Activated T-helper 9 cell treated with anti-CD3 and anti-CD28 coated beads, Interleukin-2, amount 50 U/mL, for 16 hours (primary cell): Measurements from ENCODE around the gene RTCA.
"Not testable (repeated sequence)": the region's sequence is repeated elsewhere in the genome, so short reads cannot be mapped to it uniquely, and the experiment has no call there.

Experiments
- DNase-seq: peaks from one replicate; pipeline ENCODE4 v3.0.0-alpha.2; 2020; ENCODE audit warnings: low read depth

The RTCA gene

DNA sequence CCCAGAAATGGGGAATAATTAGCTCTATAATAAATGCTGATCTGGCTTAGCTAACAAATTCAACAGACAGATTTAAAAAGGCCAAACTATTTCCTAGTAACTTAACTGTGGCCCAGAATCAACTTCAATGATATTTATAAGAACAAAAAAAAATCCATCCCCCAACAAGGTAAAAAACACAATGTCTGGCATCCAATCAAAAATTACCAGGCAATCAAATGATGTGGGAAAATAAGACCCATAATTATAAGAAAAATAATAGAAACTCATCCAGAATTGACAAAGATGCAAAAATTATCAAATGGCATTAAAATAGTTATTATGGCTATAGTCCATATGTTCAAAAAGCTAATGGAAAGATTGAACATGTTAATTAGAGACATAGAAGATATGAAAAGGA lies 43.8 kb downstream of the RTCA start:
- no peak for DNase-seq

DNA sequence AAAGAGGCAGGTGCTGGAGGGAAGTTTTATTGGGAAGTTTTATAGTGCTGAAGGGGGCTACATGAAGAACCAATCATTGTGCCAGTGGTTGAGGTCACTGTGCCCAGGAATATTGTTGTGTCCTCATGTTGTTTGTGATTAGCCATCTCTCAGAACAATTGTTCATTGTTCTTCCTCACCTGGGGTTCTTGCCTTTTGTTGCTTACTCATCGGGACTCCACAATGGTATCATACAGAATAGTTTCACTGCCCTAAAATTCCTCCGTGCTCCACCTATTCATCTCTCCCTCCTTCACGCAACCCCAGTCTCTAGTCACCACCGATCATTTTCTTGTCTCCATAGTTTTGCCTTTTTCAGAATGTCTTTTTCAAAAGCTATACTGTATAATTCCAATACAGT lies 47.4 kb downstream of the RTCA start:
- DNase-seq = no peak

DNA sequence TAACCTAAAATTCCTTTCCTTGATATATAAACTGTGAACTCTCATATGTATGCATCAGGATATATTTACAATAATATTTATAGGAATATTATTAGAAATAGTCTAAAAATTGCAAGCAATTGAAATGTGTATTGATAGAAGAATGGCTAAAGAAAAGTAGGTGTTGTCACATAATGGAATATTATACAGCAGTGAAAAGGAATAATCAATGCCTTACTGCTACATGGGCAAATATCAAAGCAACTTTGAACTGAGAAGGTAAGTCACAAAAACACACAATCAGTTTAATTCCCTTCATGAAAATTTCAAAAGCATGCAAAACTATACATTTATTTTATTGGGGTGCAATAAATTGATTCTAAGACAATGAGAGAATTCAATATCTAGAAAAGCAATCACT lies 50.6 kb downstream of the RTCA start:
- no peak for DNase-seq

DNA sequence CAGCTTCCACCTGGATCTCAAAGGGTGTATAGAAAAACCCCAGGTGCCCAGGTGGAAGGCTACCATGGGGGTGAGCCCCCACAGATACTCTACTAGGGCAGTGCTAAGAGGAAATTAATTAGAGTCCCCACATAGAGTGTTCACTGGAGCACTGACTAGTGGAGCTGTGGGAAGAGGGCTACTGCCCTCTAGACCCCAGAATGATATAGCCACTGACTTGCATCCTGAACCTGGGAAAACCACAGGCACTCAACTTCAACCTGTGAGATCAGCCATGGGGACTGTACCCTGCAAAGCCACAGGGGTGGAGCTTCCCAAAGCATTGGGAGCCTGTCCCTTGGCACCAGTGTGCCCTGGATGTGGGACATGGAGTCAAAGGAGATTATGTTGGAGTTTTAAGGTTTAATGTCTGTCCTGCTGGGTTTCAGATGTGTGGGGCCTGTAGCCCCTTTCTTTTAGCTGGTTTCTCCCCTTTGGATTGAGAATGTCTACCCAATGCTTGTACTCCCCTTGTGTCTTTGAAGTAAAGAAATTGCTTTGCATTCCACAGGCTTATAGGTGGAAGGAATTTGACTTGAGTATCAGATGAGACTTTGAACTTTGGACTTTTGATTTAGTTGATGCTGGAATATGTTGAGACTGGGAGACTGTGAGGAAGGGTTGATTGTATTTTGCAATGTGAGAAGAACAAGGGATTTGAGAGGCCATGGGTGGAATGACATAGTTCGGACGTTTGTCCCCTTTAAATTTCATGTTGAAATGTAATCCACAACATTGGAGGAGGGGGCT lies 54.5 kb downstream of the RTCA start:
- no peak for DNase-seq

DNA sequence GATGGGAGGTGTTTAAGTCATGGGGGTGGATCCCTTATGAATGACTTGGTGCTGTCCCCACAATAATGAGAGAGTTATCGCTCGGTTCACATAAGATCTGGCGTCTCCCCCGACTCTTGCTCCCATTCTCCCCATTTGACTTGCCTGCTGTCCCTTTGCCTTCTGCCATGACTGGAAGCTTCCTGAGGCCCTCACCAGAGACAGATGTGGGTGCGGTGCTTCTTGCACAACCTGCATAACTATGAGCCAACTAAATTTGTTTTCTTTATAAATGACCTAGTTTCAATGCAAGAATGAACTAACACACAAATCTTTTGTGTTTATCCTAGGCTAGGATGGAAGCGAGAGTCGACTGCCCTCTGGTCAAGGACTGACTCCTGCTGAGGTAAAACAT lies 55.1 kb downstream of the RTCA start:
- no peak for DNase-seq

DNA sequence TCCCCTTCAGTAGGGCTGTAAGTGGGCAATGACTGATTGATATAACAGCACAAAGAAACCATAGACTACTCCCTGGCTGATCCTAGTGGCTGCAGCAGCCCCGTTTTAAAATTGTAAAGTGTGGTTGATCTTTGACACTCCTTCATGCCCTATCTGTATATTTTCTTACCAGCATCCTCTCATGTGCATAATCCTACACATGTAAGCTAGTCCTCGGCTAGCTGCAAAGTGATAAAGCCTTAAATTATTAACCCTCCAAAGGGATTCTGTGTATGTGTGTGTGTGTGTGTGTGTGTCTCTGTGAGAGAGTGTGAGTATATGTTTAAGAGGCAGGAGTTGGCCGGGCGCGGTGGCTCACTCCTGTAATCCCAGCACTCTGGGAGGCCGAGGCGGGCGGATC lies 55.5 kb downstream of the RTCA start:
- DNase-seq = no peak

DNA sequence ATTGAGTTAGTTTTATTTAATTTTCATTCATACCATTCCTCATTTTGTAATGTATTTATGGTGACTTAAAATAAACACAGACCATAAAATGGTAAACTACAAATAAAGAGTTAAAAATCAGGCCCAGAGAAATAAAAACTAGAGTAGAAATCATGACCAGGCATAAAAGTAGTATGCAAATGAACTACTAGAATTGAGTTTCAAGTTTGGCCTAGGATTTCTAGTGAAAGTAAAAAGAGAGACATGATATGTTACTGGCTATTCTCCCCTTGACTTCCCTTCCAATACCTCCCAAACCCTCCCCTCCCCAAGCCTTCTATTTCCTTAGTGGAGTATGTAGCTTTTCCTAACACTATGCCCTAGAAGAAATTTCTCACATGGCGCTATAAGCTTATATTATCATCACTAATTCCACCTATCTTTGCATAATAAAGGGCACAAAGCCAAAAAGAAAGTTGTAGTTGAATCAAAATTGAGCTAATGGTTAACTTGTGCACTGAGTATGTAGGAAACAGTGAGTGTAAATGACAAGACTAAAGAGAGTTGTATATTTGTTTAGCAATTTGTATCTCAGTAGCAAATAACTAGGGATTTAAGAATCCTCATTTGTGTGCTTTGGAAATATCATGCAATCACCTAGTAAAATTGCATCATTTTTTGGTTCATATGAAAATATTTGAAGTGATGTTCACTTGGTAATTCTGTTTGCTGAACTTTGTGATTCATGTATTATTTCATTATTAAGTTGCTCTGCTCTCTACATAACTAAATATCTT lies 56.6 kb downstream of the RTCA start:
- no peak for DNase-seq

DNA sequence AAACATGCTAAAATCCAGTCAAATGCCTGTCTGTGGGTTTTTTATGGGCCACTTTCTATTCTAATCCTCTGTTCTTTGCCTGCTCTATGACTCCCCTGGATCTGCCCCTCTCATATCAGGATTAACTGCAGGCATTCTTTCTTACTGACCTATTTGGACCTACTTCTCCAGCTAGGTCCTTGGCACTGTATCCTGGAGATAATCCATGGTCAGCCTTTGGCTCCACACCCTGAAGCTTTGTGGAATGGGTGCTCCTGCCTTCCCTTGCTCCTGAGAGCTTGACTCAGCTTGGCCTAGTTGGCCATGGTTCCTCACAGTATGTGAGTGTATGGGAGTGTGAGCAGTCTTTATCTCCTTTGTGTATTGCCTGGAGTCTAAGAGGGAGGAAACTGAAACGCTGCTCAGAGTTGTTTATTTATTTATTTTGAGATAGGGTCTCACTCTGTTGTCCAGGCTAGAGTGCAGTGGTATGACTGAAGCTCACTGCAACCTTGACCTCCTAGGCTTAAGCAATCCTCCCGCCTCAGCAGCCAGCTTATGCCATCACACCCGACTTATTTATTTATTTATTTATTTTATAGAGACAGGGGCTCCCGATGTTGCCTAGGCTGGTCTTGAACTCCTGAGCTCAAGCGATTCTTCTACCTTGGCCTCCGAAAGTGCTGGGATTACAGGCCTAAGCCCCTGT lies 57.5 kb downstream of the RTCA start:
- no peak for DNase-seq

DNA sequence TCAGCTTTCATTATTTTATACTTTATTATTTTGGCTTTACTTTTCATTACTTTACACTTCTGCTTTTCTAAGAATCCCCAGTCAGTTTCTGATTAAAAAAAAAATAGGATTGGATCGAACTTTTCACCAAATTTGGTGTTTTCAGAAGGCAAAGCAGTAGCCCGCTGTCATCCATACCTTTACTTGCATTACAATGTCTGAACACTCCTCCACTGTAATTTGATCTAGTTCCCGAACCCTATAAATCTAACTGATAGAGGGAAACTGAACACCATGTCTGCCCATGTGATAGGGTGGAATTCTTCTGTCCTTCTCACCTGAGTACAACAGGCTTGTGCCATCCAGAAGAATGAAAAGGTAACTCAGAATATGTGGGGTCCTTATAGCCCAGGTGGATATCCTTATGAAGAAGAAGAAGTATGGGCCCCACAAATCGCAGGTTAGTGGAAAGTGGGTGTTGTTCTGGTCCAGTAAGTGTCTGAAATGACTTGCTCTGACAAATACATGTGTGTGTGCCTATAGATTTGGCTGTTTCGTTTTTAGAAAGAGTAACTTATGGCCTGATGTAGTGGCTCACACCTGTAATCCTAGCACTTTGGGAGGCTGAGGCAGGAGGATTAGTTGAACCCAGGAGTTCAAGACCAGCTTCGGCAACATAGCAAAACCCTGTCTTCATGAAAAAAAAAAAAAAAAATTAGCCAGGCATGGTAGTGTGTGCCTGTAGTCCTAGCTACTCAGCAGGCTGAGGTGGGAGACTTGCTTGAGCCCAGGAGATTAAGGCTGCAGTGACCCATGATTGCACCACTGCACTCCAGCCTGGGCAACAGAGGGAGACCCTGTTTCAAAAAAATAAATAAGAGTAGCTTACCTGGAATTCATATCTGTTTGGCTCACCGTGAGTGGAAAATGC lies 59.7 kb downstream of the RTCA start:
- no peak for DNase-seq

DNA sequence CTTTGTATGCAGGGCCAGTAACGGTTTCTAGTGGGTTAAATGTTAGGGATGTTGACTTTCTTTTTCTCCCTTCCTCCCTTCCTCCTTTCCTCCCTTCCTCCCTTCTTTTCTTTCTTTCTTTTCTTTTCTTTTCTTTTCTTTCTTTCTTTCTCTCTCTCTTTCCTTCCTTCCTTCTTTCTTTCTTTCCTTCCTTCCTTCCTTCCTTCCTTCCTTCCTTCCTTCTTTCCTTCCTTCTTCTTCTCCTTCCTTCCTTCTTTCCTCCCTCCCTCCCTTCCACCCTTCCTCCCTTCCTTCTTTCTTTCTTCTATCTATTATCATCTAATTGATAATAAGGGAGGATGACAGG lies 60.3 kb downstream of the RTCA start:
- not testable (repeated sequence) for DNase-seq

DNA sequence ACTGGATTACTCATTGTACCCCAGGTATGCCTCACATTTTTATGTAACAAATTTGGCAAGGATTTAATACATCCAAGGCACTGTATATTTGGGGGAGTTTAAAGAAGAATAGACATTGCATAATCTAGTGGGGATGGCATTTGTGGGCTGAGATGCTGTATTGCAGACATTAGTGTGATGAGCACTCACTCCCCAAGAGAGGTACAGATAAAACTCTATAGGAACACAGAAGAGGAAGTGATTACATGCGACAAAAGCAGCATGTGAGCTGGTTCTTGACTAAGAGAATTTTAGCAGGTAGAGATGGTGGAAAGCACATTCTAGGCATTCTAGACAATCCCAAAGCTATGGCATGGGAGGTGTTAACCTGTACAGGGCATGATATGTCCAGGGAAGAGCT lies 62.1 kb downstream of the RTCA start:
- DNase-seq = no peak

DNA sequence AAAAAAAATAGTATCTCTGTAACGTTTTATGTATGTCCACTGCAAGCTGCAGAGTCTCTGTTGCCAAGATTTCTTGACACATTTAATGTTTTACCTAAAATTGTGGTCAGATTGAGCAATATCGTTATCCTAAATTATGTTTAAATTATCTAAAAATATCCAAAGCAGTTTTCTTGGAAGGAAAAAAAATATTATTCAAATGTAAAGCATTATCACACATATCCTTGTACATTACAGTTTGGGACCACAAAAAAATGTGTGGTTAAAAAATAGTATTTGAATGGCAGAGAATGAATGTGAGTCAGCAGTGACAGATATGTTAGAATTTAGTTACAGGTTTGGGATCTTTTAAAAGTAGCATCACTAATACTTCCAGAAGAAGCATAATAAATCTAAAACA lies 65.1 kb downstream of the RTCA start:
- not testable (repeated sequence) for DNase-seq

DNA sequence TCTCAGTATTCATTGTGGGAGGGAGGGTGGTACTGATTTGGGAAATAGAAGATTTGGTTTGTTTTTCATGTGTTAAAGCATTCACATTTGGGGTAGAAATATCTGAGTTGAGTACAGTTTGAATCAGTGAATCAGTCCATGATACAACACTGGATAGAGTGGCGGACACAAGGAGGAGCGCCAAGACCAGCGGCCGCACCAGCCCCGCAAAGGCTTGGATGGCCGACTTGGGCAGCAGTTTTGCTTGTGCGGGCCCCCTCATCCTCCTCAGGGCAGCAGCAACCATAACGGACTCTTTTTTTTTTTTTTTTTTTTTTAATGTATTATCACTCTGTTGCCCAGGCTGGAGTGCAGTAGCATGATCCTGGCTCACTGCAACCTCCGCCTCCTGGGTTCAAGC lies 66.3 kb downstream of the RTCA start:
- DNase-seq = no peak

DNA sequence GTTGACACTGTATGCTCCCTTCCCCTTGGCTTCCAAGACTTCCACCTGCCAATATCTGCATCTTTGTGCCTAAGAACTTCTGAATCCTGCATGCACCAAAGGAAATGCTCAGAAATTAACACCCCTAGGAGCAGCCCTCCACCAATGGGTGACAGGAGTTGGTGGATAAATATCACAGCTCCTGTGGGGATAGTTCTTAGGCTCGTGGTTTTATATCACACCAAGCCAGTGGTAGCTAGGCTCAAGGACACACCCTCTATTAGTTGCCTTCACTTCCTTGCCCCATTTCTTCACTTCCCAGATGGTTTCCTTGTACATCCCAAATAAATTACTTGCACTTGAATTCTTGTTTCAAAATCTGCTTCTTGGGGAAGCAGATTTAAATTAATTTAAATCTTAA lies 69.4 kb downstream of the RTCA start:
- no peak for DNase-seq

DNA sequence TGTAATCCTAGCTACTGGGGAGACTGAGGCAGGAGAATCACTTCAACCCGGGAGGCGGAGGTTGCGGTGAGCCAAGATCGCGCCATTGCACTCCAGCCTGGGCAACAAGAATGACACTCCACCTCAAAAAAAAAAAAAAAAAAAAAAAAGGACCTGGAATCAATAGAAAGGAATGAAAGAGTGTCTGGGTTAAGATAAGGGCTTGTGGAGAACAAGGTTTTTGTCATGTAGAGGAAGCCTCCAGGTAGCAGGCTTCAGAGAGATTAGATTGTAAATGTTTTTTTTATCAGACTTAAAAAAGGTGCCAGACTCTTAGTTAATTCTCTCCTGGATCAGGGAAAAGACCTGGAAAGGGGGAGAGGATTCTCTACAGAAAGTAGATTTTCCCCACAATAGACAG lies 71.9 kb downstream of the RTCA start:
- DNase-seq = not testable (repeated sequence)

DNA sequence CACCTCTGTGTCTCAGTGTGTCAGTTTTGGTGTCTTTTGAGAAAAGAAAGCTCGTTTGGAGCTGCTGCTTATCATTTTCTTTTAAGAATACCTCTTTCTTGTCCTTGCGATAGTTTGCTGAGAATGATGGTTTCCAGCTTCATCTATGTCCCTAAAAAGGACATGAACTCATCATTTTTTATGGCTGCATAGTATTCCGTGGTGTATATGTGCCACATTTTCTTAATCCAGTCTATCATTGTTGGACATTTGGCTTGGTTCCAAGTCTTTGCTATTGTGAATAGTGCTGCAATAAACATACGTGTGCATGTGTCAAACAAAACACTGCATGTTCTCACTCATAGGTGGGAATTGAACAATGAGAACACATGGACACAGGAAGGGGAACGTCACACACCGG lies 73.7 kb downstream of the RTCA start:
- not testable (repeated sequence) for DNase-seq

DNA sequence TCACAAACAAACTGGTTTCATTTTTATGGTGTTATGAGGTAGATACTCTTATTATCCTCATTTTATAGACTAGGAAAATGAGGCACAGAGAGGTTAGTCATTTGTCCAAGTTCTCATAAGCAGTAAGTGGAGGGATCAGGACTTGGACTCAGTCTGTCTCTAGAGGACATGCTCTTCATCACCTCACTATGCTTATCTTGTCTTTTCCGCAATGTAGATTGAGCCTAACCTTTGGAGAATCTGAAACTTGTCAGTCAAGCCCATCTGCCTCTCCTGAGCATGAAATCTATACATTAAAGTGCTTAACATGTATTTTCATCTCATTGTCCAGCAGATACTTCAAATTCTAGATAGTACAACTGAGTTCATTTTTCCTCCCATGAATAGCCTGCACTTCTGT lies 74.5 kb downstream of the RTCA start:
- DNase-seq = no peak

DNA sequence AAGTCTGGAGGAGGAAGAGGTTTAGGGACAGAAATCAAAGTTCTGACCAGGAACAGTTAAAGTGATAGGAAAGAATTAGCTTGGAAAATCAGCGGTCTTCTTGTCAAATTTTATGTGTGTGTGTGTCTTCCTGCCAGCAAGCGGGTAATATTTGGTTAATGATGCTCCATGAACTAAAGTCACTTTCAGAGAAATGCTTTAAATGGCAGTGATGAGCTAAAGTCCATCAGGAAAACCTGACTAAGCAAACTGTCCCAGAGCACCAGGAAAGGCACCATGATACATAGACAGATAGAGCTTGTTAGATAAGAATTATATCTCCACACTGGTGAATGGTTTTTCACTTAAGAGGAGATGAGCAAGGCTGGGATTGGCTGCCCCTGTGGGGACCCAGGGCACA lies 76.3 kb downstream of the RTCA start:
- DNase-seq = no peak
